GM06990 (cell line): ENCODE results near the gene EVPL.
A peak's percentile ranks its signal among the peaks of the same experiment; 100 is the strongest.
"Not testable (repeated sequence)": the region's sequence is repeated elsewhere in the genome, so short reads cannot be mapped to it uniquely, and the experiment has no call there.

Experiments used
- DNase-seq: peaks from one replicate; pipeline ENCODE4 v3.0.0-alpha.2; 2011; ENCODE audit not compliant: insufficient read length; ENCODE audit errors: extremely low read depth
- H3K27me3 ChIP-seq: replicated peaks from 2 replicates; pipeline ENCODE4 v1.6.0; 2011; ENCODE audit warnings: low read length; ENCODE audit not compliant: control insufficient read depth, insufficient read depth
- H3K36me3 ChIP-seq: 2 replicates; pipeline ENCODE4 v1.5.1; 2011; ENCODE audit warnings: low read length; ENCODE audit not compliant: control insufficient read depth, insufficient read depth
- H3K4me3 ChIP-seq: replicated peaks from 2 replicates; pipeline ENCODE4 v1.5.1; 2011; ENCODE audit warnings: low read depth, mild to moderate bottlenecking, control low read depth, low read length
- TF ChIP-seq, protein P1 (sequence below): IDR thresholded peaks from 2 replicates; pipeline ENCODE4 v1.5.1; 2011; ENCODE audit warnings: low read length, control low read depth, mild to moderate bottlenecking, inconsistent platforms; ENCODE audit not compliant: insufficient read depth, poor library complexity, severe bottlenecking

EVPL gene

DNA sequence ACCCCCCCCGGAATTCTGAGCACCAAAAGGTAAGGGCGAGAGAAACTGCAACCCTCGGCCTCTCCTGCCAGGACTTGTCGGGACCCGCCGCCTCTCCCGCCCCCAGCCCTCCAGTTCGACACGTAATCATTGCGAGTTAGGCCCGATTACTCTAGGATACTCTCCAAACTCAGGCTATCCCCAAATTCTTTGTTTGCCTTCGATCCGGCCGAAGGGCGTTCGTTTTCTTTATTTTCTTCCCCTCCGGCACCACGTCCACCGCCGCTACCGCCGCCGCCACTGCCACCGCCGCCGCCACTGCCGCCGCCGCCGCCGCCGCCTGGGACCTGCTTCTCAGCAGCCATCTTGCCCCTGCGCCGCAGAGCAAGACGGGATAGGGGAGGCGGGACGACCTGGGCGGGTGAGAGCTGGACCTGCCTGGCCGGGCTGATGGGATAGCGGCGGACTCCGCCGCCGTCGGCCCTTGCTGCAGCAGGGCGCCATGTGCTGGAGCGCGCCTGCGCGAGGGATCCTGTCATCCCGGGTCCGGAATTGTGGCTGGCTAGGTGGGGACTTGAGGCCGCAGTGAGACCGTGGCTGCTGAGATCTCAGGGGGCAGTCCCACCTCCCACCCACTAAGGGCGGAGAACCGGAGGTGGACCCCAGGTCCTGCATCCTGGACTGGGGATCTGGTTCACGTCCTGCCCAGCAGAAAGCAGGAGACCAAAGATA, 45.2 kb upstream of the EVPL start, which contains the start of gene SRP68:
SRP68 (minus strand) TSS at position 370 of the 711 bp plus-strand sequence; CDS start at position 344, 26 bp downstream.
- Histone ChIP-seq H3K36me3 (peaks cover 7% of the 10 kb centered on the region), H3K27me3 (peaks cover 7% of the 10 kb centered on the region), H3K4me3 (peak within 1 kb of the TSS; percentile 99)
- DNase-seq: peak; percentile 89
- TF ChIP-seq, protein P1, sequence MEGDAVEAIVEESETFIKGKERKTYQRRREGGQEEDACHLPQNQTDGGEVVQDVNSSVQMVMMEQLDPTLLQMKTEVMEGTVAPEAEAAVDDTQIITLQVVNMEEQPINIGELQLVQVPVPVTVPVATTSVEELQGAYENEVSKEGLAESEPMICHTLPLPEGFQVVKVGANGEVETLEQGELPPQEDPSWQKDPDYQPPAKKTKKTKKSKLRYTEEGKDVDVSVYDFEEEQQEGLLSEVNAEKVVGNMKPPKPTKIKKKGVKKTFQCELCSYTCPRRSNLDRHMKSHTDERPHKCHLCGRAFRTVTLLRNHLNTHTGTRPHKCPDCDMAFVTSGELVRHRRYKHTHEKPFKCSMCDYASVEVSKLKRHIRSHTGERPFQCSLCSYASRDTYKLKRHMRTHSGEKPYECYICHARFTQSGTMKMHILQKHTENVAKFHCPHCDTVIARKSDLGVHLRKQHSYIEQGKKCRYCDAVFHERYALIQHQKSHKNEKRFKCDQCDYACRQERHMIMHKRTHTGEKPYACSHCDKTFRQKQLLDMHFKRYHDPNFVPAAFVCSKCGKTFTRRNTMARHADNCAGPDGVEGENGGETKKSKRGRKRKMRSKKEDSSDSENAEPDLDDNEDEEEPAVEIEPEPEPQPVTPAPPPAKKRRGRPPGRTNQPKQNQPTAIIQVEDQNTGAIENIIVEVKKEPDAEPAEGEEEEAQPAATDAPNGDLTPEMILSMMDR: no peak

DNA sequence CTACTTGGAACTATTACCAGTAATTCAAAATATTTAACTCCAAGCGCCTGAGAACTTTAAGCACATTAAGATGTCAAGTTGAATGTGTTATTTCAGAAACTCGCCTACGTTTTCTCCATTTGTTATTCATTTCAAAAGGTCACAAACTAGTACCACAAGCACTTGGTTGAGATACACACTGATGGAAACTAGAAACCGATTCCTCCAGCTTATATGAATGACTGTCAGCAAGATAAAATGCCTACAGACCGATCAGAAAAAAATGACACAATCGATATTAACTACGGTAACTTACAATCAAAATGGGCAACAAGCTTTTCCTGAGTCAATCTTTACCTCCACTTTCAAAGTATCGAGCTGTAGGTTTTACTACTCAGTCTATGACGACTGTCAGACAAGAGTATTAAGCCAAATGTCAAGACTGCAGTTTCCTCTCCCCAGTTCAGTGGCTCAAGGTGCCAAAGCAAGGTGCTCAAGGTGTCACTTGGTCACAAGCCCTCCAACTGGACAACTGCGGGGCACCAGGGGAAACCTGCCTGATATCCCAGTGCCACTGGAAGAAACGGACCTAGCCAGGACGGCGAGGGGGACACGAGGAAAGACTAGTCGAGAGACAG, 44.5 kb upstream of the EVPL start:
- Histone ChIP-seq H3K4me3 (peak overlapping the region; percentile 99), H3K36me3 (peaks cover 8% of the 10 kb centered on the region), H3K27me3 (peaks cover 3% of the 10 kb centered on the region)
- DNase-seq: no peak
- TF ChIP-seq, protein P1: no peak

DNA sequence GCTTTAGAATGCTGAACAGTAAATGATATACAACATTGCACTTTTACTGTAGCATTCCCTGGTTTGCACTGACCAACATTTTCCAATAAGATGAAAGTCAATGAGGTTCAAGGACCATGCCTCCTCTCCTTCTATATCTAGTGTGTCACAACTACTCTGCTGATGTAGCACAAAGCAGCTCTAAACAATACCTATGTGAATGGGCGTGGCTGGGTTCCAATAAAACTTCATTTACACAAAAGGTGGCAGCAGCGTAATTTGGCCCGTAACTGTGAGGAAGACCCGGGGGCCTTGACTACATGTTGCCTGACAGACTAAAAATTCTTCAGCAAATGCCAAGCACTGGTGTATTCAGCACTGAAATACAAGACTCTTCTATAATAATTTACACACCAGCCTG, 38.7 kb upstream of the EVPL start:
- Histone ChIP-seq H3K4me3 (no peak overlapping the region), H3K36me3 (peaks cover 21% of the 10 kb centered on the region), H3K27me3 (no peaks in the 10 kb centered on the region)
- DNase-seq: no peak
- TF ChIP-seq, protein P1: no peak

DNA sequence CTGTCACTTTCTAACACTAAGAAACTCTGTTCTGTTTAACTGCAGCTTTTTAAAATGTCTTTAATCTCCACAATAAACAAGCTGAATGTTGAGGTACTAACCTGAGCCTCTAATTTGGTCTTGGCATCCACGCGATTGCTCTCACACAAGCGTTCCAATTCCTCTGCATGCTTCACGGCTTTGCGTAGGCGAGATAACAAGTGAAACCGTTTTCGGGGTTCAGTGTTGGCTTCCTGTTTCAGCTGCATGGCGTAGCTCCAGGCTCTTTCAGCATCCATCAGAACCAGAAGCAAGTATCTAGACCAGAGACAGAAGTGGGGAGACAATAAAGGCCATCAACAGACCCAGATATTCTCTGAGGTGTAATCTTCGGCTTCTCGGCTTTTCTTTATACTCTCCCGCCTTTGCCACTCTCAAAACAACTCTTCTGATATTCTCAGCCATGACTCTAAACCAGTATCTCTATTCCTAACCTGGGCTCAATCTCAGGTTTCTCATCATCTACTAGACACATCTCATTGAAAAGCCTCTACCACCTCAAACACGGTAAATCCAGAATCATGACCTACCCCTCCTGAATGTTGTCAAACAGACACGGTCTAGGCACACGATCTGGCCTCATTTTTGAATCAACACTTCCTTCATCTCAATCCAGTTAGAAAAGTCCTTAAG, 36.9 kb upstream of the EVPL start:
- Histone ChIP-seq H3K36me3 (peaks cover 25% of the 10 kb centered on the region), H3K27me3 (no peaks in the 10 kb centered on the region), H3K4me3 (no peak overlapping the region)
- TF ChIP-seq, protein P1: no peak
- no peak for DNase-seq

DNA sequence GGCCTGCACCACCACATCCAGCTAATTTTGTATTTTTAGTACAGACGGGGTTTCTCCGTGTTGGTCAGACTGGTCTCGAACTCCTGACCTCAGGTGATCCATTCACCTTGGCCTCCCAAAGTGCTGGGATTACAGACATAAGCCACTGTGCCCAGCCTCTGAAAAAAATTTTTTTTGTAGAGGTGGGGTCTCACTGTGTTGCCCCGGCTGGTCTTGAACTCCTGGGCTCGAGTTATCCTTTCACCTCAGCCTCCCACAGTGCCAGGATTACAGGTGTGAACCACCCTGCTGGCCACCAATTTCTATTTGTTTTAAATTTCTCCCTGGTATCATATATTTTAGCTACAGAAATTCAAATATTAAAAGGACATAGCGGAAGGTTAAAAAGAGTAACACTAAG, 31.2 kb upstream of the EVPL start:
- not testable (repeated sequence) for H3K4me3 ChIP-seq, DNase-seq, H3K27me3 ChIP-seq
- H3K36me3 ChIP-seq: peaks cover 25% of the 10 kb centered on the region

DNA sequence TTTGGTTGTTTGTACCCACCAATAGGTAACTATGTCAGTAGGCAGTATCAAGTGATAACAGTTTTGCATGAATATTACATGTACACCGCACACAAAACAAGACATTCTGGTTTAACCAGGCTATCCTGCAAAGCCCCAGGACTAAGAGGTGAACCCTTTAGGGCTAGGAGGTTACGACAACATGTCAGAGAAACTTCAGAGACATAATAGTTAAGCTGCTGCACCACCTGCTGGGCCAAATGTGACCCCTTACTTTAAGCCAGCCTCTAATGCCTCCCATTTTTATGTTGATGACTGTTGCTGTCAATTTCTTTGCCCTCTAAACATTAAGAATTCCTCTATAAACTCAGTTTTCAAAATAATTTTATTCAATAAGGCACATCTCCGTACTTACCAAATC, 29.8 kb upstream of the EVPL start:
- DNase-seq: no peak
- TF ChIP-seq, protein P1: no peak
- Histone ChIP-seq H3K4me3 (no peak overlapping the region), H3K27me3 (no peaks in the 10 kb centered on the region), H3K36me3 (peaks cover 23% of the 10 kb centered on the region)
